Measurements from ENCODE around the gene ADA. TPM values are rescaled to one million over a fixed set of nuclear protein-coding genes. Genes with fewer than 3 reads are reported as not detected.

The ADA gene
- 20.5 and 27.5 TPM in 2 replicates for total RNA-seq

GRCh38 chr20:44651684-44652423, at the start of gene ADA:
Gene ADA (minus strand): TSS chr20:44651699. CDS start chr20:44651607, 92 bp downstream.

GRCh38 chr20:44582311-44583025, 69.0 kb downstream of the ADA start, which contains the start of gene PKIG:
Gene PKIG (plus strand): TSS chr20:44582579. CDS start chr20:44614557, 31,978 bp downstream.

Other genes starting within 250 kb of the ADA start
- 9.2 and 20.9 TPM in 2 replicates for gene TTPAL, start 175.8 kb downstream of the ADA start, total RNA-seq
- gene SERINC3, start 129.6 kb downstream of the ADA start, total RNA-seq, result 72.8 and 86.6 TPM in 2 replicates
- gene PKIG, start 69.1 kb downstream of the ADA start, total RNA-seq, result 57.2 and 57.4 TPM in 2 replicates
- 2.1 and 16.2 TPM in 2 replicates for gene CCN5, start 63.7 kb upstream of the ADA start, total RNA-seq
- gene KCNK15, start 94.2 kb upstream of the ADA start, total RNA-seq, result 1.5 and 2.0 TPM in 2 replicates
- gene RIMS4, start 158.8 kb upstream of the ADA start, total RNA-seq, result 0.12 and 0.34 TPM in 2 replicates
- gene YWHAB, start 234.0 kb upstream of the ADA start, total RNA-seq, result 93.9 and 120 TPM in 2 replicates

Data from pericardium fibroblast (primary cell).